GM12892 (cell line): Measurements from ENCODE around the gene FBXO9.

ENCODE experiments used
- DNase-seq: peaks from one replicate; pipeline ENCODE4 v3.0.0; 2011; ENCODE audit not compliant: insufficient read length
- FAIRE-seq: peaks from 2 replicates; lab custom pipeline; 2011; peaks lifted over from hg19 to GRCh38; lab: Jason Lieb, UNC
- POLR2A ChIP-seq: IDR thresholded peaks from 2 replicates; pipeline ENCODE4 v1.6.1; 2011; ENCODE audit warnings: low read depth, low read length, control low read depth
- POLR2AphosphoS5 ChIP-seq: IDR thresholded peaks from 2 replicates; pipeline ENCODE4 v1.6.1; 2011; ENCODE audit warnings: low read depth, low read length, control low read depth
- TAF1 ChIP-seq: IDR thresholded peaks from 2 replicates; pipeline ENCODE4 v1.6.1; 2011; ENCODE audit warnings: low read depth, mild to moderate bottlenecking, control low read depth, low read length, borderline replicate concordance

The FBXO9 gene

DNA sequence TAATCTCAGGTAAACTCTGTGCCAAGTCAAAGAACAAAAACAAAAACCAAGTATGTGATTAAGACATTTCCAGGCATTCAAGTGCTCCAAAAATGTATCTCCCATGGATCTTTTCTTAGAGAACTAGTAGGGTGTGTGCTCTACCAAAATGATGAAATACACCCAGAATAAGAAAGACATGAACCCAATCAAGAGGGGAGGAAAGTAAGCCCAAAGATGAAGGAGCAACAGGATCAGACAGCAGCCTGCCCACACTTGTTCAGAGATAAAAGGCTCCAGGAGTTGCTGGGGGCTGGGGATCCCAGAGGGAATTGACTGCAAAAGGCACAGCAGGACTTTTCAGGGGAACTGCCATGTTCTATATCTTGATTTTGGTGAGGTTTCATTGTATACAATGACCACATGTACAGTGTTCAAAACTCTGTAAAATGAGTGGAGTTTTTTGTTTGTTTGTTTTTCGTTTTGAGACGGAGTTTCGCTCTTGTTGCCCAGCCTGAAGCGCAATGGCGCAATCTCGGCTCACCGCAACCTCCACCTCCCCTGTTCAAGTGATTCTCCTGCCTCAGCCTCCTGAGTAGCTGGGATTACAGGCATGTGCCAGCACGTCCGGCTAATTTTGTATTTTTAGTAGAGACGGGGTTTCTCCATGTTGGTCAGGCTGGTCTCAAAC, 59.1 kb downstream of the FBXO9 start:
- no peak for DNase-seq
- no peak for TF ChIP-seq TAF1
- no peak for TF ChIP-seq POLR2A
- TF ChIP-seq POLR2AphosphoS5, result no peak
- FAIRE-seq, result no peak

- DNase-seq (no peak), FAIRE-seq (no peak)
- TF ChIP-seq POLR2AphosphoS5, result no peak
- no peak for TF ChIP-seq POLR2A
- TF ChIP-seq TAF1, result no peak
Observed at GRCh38 chr6:53125276-53125675, 60.1 kb downstream of the FBXO9 start.

DNA sequence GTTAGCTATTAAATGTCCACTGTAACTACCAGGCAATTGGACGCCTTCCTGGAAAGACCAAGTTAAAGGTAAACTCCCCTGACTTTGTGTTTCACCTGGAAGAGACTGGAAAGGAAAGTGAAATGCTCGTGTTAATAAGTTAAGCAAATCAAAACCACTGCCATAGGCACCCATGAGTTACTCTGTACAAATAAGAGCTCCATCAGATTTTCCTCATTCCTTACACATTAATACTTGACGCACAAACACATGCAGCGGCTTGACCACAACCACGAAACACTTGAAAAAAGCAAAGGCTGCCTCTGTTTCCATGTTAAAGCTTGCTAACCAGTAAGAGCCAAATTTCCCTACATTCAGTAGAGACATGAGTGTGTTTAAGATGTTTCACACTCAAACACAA, 63.6 kb downstream of the FBXO9 start:
- TF ChIP-seq POLR2A (no peak), TAF1 (no peak), POLR2AphosphoS5 (no peak)
- no peak for DNase-seq
- no peak for FAIRE-seq

- TF ChIP-seq TAF1 (no peak), POLR2A (no peak), POLR2AphosphoS5 (no peak)
- DNase-seq (no peak), FAIRE-seq (no peak)
Observed at GRCh38 chr6:53130569-53131290, 65.5 kb downstream of the FBXO9 start.

GRCh38 chr6:53133961-53134360, 68.8 kb downstream of the FBXO9 start:
- DNase-seq, result no peak
- TF ChIP-seq POLR2A (no peak), TAF1 (no peak), POLR2AphosphoS5 (no peak)
- FAIRE-seq, result no peak

DNA sequence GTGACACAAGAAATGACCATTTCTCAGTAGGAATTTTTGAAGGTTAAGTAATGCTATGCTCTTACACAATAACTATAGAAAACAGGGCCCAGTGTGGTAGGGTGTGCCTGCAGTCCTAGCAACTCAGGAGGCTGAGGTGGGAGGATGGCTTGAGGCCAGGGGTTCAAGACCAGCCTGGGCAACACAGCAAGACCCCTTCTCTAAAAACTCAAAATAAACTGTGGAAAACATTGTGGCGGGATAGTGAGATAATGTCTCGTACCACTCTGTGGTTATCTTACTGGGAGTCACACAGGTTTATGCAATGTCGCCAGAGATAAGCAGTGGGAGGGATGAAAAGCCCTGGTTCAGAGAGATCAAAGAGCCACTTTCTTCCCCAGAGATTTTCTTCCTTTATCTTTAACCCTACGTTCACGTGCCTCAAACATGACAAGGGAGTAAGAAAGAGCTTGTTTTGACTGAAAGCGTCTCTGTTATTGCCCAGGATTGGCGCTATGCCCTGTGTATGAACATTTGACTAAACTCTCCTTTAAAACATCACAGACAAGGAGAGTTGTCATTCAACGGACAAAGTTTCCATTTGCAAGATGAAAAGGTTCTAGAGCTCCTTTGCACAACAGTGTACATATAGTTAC, 69.5 kb downstream of the FBXO9 start:
- no peak for FAIRE-seq
- no peak for DNase-seq
- TF ChIP-seq TAF1 (no peak), POLR2A (no peak), POLR2AphosphoS5 (no peak)

- FAIRE-seq, result no peak
- TF ChIP-seq POLR2A (no peak), POLR2AphosphoS5 (no peak), TAF1 (no peak)
- no peak for DNase-seq
Observed at GRCh38 chr6:53136000-53136609, 70.9 kb downstream of the FBXO9 start.

- no peak for FAIRE-seq
- TF ChIP-seq TAF1, result no peak
- TF ChIP-seq POLR2A, result no peak
- TF ChIP-seq POLR2AphosphoS5, result no peak
- no peak for DNase-seq
Observed at GRCh38 chr6:53139841-53140413, 74.7 kb downstream of the FBXO9 start.

DNA sequence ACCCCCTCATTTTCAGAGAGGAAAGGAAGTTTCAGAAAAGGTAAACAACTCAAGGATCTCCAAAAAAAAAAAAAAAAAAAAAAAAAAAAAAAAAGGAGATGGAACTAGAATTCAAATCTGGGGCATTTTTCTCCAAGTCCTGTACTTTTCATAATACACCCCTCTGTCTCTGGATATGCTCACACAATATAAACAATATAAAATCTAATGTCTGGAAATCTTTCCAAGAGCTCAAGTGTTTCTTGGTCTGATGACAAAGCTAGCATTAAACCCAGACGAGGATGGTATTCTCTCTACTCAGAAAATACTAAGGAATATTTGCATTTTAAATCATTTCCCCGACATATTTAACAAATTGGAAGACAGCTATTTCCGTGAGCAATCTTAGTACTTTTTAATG, 77.6 kb downstream of the FBXO9 start:
- DNase-seq (no peak), FAIRE-seq (no peak)
- TF ChIP-seq TAF1 (no peak), POLR2AphosphoS5 (no peak), POLR2A (no peak)

- FAIRE-seq, result no peak
- TF ChIP-seq TAF1 (no peak), POLR2A (no peak), POLR2AphosphoS5 (no peak)
- no peak for DNase-seq
Observed at GRCh38 chr6:53143710-53144109, 78.5 kb downstream of the FBXO9 start.

DNA sequence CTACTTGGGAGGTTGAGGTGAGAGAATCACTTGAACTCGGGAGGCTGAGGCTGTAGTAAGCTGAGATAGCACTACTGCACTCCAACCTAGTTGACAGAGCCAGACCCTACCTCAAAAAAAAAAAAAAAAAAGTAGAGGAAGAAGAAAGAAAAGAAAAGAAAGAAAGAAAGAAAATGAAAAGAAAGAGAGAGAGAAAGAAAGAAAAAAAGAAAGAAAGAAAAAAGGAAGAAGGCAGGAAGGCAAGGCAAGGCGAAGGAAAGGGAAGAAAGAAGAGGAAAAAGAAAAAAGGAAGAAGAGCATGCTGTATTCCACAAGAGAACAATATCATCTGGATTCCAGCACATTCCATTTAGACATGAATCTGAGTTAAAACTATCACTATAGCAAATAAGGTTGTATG, 79.6 kb downstream of the FBXO9 start:
- no peak for DNase-seq
- TF ChIP-seq POLR2A (no peak), TAF1 (no peak), POLR2AphosphoS5 (no peak)
- no peak for FAIRE-seq
